ES-I3 (cell line): ENCODE data around the gene ANKRD55.

Experiments
- H3K36me3 ChIP-seq: 2 replicates; pipeline ENCODE4 v1.6.1; 2013; ENCODE audit warnings: mild to moderate bottlenecking, low read length, control low read depth, moderate library complexity; ENCODE audit not compliant: insufficient read depth
- H3K4me1 ChIP-seq: 2 replicates; pipeline ENCODE4 v1.6.1; 2013; ENCODE audit warnings: mild to moderate bottlenecking, control low read depth, low read length; ENCODE audit not compliant: insufficient read depth
- H3K9ac ChIP-seq: 2 replicates; pipeline ENCODE4 v1.6.1; 2013; ENCODE audit warnings: low read depth, mild to moderate bottlenecking, low read length, moderate library complexity
- H3K9me3 ChIP-seq: 2 replicates; pipeline ENCODE4 v1.6.1; 2013; ENCODE audit warnings: mild to moderate bottlenecking, low read length, moderate library complexity; ENCODE audit not compliant: control insufficient read depth, insufficient read depth

Gene ANKRD55

DNA sequence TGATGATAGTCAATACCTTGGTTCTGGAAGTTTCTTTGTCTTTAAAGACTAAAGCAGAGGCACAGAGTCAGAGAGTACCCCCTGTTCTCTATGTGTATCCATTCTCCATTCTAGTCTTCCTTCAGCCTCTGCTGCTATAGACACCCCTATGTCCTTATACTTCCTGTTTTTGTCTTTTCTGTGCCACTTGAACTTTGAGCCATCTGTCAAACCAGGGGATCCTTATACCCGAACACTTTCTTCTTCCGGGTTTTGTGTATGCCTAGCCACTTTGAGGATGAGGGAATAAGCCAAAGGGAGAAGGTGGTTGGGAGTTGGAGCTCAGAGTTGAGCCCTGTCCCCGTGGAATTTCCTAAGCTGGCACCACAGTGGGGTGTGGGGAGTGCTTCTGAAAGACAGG is 177.3 kb downstream of the ANKRD55 start:
- no peaks in the 10 kb centered on the region for H3K4me1 ChIP-seq
- no peak overlapping the region for H3K9ac ChIP-seq
- H3K36me3 ChIP-seq: no peaks in the 10 kb centered on the region
- no peaks in the 10 kb centered on the region; the same call in 1 of the 2 replicates for H3K9me3 ChIP-seq

DNA sequence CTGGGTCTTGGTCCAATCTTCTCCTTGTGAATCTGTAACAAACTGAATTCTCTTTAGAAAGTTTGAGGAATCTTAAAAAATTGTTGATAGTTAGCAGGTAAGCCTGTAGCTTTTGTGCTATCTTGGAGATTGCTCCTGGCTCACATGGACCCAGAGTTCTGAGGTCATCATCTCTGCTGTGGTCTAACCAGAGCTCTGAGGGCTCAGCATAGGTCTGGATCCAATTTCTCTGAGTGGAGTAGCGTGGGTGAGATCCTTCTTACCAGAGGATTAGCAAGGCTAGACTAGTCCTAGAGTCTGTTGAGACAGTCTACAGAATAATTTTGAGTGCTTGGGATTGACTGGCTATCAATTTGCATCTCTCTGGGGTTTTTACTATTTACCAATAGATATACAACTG is 177.8 kb downstream of the ANKRD55 start:
- Histone ChIP-seq H3K36me3 (no peaks in the 10 kb centered on the region), H3K9me3 (no peaks in the 10 kb centered on the region; the same call in 1 of the 2 replicates), H3K9ac (no peak overlapping the region), H3K4me1 (no peaks in the 10 kb centered on the region)

- Histone ChIP-seq H3K36me3 (no peaks in the 10 kb centered on the region), H3K4me1 (no peaks in the 10 kb centered on the region), H3K9ac (no peak overlapping the region), H3K9me3 (no peaks in the 10 kb centered on the region; the same call in 1 of the 2 replicates)
Measured at GRCh38 chr5:56054666-56055065, 178.5 kb downstream of the ANKRD55 start.

GRCh38 chr5:56053363-56053762 is 179.8 kb downstream of the ANKRD55 start:
- Histone ChIP-seq H3K9me3 (no peaks in the 10 kb centered on the region; the same call in 1 of the 2 replicates), H3K9ac (no peak overlapping the region), H3K36me3 (no peaks in the 10 kb centered on the region), H3K4me1 (no peaks in the 10 kb centered on the region)

DNA sequence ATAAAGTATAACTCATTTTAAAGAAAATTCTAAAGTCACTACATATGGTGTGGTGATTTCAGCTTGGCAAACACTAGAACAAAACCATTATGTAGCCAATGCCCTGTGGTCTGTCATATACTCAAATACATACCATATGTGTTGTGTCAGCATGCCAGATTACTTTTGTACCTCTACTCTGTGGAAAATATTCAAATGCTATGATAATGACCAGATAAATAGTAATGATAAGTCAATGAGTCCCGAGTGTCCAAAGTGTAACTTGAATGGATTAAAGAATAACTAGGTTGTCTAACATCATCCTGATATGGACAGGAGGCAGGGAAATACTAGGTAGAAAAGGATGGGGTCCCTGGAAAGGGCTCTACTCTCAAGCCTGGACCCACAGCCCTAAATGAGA is 180.4 kb downstream of the ANKRD55 start:
- no peaks in the 10 kb centered on the region for H3K4me1 ChIP-seq
- H3K9me3 ChIP-seq: no peaks in the 10 kb centered on the region; the same call in 1 of the 2 replicates
- H3K9ac ChIP-seq: no peak overlapping the region

DNA sequence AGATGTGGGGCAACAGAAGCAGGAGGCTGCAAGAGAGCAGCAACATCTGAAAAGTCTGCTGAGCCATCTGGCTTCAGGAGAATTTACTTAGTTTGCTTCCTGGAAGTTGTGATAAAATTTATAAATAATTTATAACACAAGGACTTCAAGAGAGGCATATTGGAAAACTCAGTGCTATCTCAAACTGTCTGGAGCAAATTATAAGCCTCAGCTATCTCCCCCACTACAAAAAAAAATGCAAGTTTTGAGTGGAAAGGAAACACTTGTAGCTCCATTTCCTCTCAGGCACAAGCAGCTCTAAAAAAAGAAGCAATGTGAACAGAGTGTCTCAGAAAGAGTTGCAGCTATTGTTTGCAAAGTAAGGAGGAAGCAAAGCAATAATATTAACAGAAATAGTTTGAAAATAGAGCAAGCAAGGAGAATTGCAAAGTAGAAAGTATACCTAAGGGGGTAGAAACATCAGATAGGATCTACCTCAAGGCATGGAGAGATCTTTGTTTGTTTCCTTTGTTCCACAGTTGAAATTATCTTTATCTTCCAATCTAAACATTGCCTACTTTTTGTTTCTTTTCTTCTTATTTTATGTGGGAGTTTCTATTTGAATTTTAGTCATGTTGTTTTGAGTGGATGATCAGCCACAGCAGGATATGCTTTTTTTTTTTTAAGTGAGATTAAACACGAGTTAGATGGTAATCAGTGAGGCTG is 182.4 kb downstream of the ANKRD55 start:
- no peak overlapping the region for H3K9ac ChIP-seq
- no peaks in the 10 kb centered on the region; the same call in 1 of the 2 replicates for H3K9me3 ChIP-seq
- no peaks in the 10 kb centered on the region for H3K36me3 ChIP-seq
- no peaks in the 10 kb centered on the region for H3K4me1 ChIP-seq

More for the DNA sequence above, 180.4 kb downstream of the ANKRD55 start:
- H3K36me3 ChIP-seq: no peaks in the 10 kb centered on the region
